ENCODE measurements around the gene TMLHE. TPM values are rescaled to one million over a fixed set of nuclear protein-coding genes. Genes with fewer than 3 reads are reported as not detected.
"Not testable (repeated sequence)": the region's sequence is repeated elsewhere in the genome, so short reads cannot be mapped to it uniquely, and the experiment has no call there.

Gene TMLHE, protein sequence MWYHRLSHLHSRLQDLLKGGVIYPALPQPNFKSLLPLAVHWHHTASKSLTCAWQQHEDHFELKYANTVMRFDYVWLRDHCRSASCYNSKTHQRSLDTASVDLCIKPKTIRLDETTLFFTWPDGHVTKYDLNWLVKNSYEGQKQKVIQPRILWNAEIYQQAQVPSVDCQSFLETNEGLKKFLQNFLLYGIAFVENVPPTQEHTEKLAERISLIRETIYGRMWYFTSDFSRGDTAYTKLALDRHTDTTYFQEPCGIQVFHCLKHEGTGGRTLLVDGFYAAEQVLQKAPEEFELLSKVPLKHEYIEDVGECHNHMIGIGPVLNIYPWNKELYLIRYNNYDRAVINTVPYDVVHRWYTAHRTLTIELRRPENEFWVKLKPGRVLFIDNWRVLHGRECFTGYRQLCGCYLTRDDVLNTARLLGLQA
- total RNA-seq, result 10 to 100 TPM; 15.8 to 26.5 TPM

DNA sequence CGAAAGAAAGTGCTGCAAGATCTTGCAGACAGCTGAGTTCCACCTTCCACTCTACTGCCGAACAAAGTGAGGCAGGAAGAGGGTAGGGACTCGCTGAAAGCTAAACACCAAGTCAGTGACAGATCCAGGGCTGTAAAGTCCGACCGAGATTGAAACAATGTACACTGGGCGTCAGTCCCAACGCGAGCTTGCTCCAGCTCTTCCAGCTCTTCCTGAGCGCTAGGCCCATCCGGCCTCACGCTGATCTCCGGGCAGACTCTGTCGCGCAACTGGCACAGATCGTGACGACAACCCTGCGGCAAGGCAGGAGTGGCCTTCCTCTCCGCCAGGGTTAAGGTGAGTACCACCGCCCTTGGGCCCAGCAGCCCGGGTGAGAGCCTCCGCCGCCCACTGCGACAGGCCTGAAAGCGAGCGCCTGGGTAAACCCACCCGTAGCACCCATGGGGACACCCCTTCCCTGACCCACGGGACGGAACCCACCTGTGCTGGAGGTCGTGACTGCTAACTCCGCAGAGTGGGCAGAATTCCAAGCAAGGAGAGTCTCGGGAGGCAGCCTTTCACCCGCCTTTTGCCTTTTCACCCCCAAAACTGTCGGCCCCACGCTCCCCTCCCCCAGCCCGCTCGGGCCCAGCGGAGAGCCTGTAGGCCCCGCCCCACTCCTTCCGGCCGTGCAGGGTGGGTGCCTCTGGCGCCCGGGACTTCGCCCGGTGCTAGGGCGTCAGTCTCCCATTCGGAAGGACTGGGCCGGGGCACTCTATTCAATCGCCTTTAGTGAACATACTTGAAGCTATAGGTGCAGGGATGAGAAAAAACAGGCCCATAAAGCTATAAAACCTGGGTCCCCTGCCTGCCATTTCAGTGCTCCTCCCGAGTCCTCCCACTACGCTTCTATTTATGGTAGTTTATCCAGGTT is at the start of gene TMLHE, which contains the start of gene SPRY3:
Gene TMLHE, minus strand, starts transcription at position 641 of the 913 bp plus-strand sequence. CDS start 67,676 bp downstream, outside the sequence.
Gene SPRY3, plus strand, starts transcription at position 275 of the 913 bp plus-strand sequence.
- peaks cover 0 to 6% of the 10 kb centered on the region in 2 donors for H3K9me3 ChIP-seq
- TF ChIP-seq CTCF (IDR thresholded peaks at IDR 0.05), result no peak
- H3K4me3 ChIP-seq, result peak within 1 kb of the TSS; percentile 66 to 76
- no peaks in the 10 kb centered on the region for H3K27me3 ChIP-seq
- peak within 1 kb of the TSS; percentile 88 to 95 for H3K27ac ChIP-seq
- H3K36me3 ChIP-seq, result no peaks in the 10 kb centered on the region
- peak; percentile 59 for DNase-seq (ENCODE audit: low spot score)
- H3K4me1 ChIP-seq, result peaks cover 0 to 7% of the 10 kb centered on the region in 2 donors

GRCh38 chrX:155662282-155662681 is 49.5 kb upstream of the TMLHE start:
- TF ChIP-seq CTCF (IDR thresholded peaks at IDR 0.05), result no peak
- no peak for DNase-seq (ENCODE audit: low spot score)
- Histone ChIP-seq H3K4me1 (no peaks in the 10 kb centered on the region), H3K4me3 (no peak overlapping the region), H3K36me3 (no peaks in the 10 kb centered on the region), H3K27ac (no peak overlapping the region), H3K9me3 (peaks cover 0 to 30% of the 10 kb centered on the region in 2 donors), H3K27me3 (no peaks in the 10 kb centered on the region)

DNA sequence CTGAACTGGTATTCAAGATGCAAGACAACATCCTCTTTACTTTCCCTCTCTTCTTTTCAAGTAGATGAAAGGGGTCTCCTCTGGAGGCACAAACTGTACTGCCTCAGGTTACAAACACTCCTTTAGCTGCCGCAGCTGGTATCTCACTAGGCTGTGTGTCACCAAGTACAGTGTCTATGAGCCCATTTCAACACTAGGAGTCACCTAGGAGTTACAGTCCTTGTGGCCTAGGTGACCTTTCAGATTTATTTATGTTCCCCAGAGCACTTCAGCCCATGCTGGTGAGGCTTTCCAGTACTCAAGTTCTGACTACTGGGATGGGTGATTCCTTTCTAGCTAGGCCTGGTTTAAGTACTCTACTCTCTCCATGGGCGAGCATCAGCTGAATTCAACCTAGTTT is 32.4 kb upstream of the TMLHE start:
- no peak for DNase-seq (ENCODE audit: low spot score)
- Histone ChIP-seq H3K4me3 (no peak overlapping the region), H3K4me1 (no peaks in the 10 kb centered on the region), H3K9me3 (no peaks in the 10 kb centered on the region), H3K36me3 (no peaks in the 10 kb centered on the region), H3K27me3 (no peaks in the 10 kb centered on the region), H3K27ac (no peak overlapping the region)
- no peak for TF ChIP-seq CTCF (IDR thresholded peaks at IDR 0.05)

DNA sequence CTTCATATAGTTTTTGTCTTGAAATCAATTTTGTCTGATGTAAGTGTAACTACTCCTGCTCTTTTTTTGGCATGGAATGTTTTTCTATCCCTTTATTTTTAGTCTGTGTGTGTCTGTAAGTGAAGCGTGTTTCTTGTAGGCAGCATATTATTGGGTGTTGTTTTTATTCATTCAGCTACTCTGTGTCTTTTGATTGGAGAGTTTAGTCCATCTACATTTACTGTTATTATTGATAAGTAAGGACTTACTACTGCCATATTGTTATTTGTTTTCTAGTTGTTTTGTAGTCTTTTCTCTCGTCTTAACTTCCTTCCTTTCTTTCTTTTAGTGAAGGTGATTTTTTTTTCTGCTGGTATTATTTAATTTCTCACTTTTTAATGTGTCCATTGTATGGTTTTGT is 30.5 kb upstream of the TMLHE start:
- Histone ChIP-seq H3K27me3 (no peaks in the 10 kb centered on the region), H3K36me3 (no peaks in the 10 kb centered on the region), H3K27ac (no peak overlapping the region), H3K9me3 (no peaks in the 10 kb centered on the region), H3K4me3 (no peak overlapping the region), H3K4me1 (no peaks in the 10 kb centered on the region)
- no peak for DNase-seq (ENCODE audit: low spot score)
- no peak for TF ChIP-seq CTCF (IDR thresholded peaks at IDR 0.05)

DNA sequence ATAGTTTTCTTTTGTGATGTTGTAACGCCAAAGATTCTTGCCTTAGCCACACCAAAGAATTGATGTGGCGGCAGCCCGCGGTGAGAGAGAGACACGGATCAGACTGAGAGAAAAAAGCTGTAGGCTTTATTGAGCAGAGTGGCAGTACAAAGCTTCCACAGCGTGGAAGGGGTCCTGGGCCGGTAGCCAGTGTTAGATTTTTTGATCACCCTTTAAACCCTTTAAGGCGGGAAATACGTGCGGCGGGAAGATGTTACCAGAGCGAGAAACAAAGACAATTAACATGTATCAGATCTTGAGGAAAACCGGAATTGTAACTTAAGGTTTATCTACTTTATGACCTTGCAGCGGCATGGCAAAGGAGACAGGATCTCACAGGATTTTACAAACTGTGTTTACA is 28.6 kb upstream of the TMLHE start:
- DNase-seq (ENCODE audit: low spot score); H3K4me1 ChIP-seq; H3K9me3 ChIP-seq; H3K27ac ChIP-seq; H3K27me3 ChIP-seq; H3K36me3 ChIP-seq: not testable (repeated sequence)
- H3K4me3 ChIP-seq, result peak overlapping the region; percentile 14 to 24

DNA sequence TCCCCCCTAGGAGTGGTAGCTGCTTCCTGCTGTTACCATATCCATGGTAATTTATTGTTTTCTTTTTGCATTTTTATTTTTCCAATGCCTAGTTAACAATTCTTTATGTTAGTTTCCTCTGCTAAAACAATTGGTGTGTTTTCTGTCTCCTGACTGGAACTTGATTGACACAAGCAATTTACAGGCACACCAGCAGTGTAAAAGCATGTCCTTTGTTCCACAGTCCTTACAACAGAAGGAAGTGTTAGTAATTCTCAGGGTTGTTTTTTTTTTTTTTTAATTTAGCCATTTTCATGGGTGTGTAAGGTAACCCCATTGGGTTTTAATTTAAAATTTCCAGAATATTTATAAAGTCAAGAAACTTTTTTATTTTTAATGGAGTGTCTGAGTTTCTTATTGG is 25.0 kb upstream of the TMLHE start:
- Histone ChIP-seq H3K27me3 (no peaks in the 10 kb centered on the region), H3K4me1 (no peaks in the 10 kb centered on the region), H3K4me3 (no peak overlapping the region), H3K9me3 (peaks cover 0 to 5% of the 10 kb centered on the region in 2 donors), H3K27ac (no peak overlapping the region), H3K36me3 (no peaks in the 10 kb centered on the region)
- no peak for TF ChIP-seq CTCF (IDR thresholded peaks at IDR 0.05)
- DNase-seq (ENCODE audit: low spot score), result no peak

GRCh38 chrX:155635019-155635418 is 22.3 kb upstream of the TMLHE start:
- H3K9me3 ChIP-seq, result peaks cover 0 to 21% of the 10 kb centered on the region in 2 donors
- not testable (repeated sequence) for DNase-seq (ENCODE audit: low spot score); H3K36me3 ChIP-seq; H3K4me3 ChIP-seq; H3K27ac ChIP-seq; H3K27me3 ChIP-seq; H3K4me1 ChIP-seq

Data from right atrium auricular region (tissue), 2 donors.